AG04449 (cell line): ENCODE data around the gene ZNF644.
"Not testable (repeated sequence)": the region's sequence is repeated elsewhere in the genome, so short reads cannot be mapped to it uniquely, and the experiment has no call there.

ENCODE experiments used
- CTCF ChIA-PET: fragments of 350-600 bp; formaldehyde crosslinking; extraction: SDS; loops from one replicate; lab custom pipeline; 2021; ENCODE audit warnings: antibody characterized with exemption; lab: Yijun Ruan, JAX
- POLR2A ChIA-PET: fragments of 400-600, 350-600 bp; formaldehyde crosslinking; extraction: SDS; loops from one replicate; lab custom pipeline; 2020; ENCODE audit warnings: antibody characterized with exemption, inconsistent platforms; lab: Yijun Ruan, JAX
- DNase-seq: peaks from one replicate; pipeline ENCODE4 v3.0.0-alpha.2; 2010; ENCODE audit warnings: low read depth, low spot score
- H3K4me3 ChIP-seq: 2 replicates; pipeline ENCODE4 v1.5.1; 2011; ENCODE audit warnings: low read depth, mild to moderate bottlenecking, control low read depth, low read length
- TF ChIP-seq, protein P1 (sequence below): IDR thresholded peaks from one replicate; pipeline ENCODE4 v1.5.1; 2011; ENCODE audit warnings: mild to moderate bottlenecking, moderate library complexity, low read length, control low read depth, inconsistent platforms; ENCODE audit not compliant: insufficient read depth; ENCODE audit errors: missing control alignments

Gene ZNF644

DNA sequence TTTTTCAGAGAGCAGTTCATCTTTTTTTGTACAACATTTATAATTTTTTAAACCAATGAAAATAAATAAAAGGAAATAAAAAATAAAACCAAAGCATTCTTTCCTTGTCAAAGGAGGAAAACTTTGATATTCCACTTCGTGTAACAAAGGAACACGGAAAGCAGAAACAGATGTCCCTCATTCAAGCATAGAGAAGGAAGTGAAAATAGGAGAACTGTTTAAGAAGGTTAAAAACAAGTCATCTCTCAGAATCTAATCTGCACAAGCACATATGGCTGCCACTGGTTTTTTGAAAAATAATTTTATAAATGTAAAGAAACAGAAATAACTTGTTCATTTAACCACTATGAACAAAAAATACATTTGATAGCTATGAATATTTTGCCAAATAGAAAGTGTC is 35.9 kb upstream of the ZNF644 start:
- CTCF ChIA-PET, result no interaction called here
- H3K4me3 ChIP-seq, result no peak overlapping the region
- POLR2A ChIA-PET, result no interaction called here
- no peak for DNase-seq
- TF ChIP-seq, protein P1, sequence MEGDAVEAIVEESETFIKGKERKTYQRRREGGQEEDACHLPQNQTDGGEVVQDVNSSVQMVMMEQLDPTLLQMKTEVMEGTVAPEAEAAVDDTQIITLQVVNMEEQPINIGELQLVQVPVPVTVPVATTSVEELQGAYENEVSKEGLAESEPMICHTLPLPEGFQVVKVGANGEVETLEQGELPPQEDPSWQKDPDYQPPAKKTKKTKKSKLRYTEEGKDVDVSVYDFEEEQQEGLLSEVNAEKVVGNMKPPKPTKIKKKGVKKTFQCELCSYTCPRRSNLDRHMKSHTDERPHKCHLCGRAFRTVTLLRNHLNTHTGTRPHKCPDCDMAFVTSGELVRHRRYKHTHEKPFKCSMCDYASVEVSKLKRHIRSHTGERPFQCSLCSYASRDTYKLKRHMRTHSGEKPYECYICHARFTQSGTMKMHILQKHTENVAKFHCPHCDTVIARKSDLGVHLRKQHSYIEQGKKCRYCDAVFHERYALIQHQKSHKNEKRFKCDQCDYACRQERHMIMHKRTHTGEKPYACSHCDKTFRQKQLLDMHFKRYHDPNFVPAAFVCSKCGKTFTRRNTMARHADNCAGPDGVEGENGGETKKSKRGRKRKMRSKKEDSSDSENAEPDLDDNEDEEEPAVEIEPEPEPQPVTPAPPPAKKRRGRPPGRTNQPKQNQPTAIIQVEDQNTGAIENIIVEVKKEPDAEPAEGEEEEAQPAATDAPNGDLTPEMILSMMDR, result no peak

DNA sequence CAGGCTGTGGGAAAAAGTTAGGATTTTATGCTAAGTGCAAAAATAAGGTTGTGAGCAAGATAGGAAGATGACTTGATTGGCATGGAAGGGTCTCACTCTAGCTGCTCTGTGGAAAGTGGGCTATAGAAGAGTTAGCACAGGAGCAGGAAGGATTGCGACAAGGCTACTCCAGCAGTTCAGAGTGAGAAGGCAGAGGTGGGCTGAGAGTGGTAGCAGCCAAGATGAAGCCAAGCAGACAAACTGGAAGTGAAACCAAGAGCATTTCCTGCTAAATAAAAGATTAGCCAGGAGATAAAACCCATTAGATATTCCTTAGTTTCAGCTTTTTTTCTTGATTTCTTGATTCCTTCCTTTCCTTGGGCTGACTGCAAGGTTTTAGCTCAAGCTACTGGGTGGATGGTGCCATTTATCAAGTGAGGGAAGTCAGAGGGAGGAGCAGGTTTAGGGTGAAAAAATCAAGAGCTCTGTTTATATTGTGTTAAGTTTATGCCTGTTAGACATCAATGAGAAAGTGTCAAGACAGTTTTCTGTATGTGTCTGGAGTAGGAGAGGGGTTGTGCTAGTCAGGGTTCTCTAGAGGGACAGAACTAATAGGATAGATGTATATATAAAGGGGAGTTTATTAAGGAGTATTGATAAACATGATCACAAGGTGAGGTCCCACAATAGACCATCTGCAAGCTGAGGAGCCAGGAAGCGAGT is 33.1 kb upstream of the ZNF644 start:
- ChIA-PET POLR2A (no interaction called here), CTCF (interaction anchor here (1.1 kb wide), 1 partner anchor 203 kb away, joined by 3 read pairs; no protein-coding TSS in a partner anchor)
- no peak overlapping the region for H3K4me3 ChIP-seq
- TF ChIP-seq, protein P1, result no peak
- no peak for DNase-seq

- ChIA-PET CTCF (interaction anchor here (1.3 kb wide), 1 partner anchor 112 kb away, joined by 3 read pairs; no protein-coding TSS in a partner anchor), POLR2A (no interaction called here)
- no peak for DNase-seq
- TF ChIP-seq, protein P1, result no peak
- no peak overlapping the region for H3K4me3 ChIP-seq
These were observed 31.8 kb upstream of the ZNF644 start for GRCh38 chr1:91053630-91054029.

DNA sequence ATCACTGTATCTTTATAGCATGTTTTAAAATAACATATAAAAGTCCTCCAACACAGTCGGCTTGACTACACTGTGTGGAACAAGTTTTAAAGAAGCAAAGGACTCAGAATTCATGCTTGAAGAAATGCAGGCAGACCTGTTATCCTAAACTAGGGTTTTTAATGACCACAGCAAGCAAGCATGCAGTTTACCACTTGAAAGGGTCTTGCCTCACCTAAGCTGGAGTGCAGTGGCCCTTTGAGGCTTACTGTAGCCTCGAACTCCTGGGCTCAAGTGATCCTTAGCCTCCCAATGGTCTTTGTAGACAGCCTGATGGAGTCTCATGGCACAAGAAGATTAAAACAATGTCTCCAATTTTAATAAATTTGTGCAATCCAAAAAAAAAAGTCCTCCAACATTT is 27.7 kb upstream of the ZNF644 start:
- H3K4me3 ChIP-seq, DNase-seq, CTCF ChIA-PET, POLR2A ChIA-PET: not testable (repeated sequence)

DNA sequence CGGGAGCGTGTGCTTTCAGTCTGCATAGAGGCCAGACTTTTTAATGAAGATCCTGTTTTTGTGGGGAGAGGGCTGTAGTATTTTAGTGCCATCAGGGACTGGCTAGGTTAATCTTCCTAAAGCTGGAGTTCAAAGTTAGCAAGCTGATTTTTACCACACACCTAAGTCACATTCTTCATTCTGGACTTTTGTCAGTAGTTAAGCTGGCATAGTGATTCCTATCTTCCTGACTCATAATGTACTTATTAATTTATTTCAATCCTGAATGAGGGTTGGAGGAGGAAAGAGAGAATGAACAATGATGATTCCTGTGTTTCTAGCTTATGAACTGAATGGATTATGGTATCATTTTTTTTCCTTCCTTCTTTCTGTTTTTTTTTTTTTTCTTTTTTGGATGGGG is 24.9 kb upstream of the ZNF644 start:
- TF ChIP-seq, protein P1, result no peak
- DNase-seq, result no peak
- H3K4me3 ChIP-seq, result no peak overlapping the region
- POLR2A ChIA-PET, result no interaction called here
- CTCF ChIA-PET, result interaction anchor here (1.0 kb wide), 1 partner anchor 19 kb away, joined by 3 read pairs; no protein-coding TSS in a partner anchor

DNA sequence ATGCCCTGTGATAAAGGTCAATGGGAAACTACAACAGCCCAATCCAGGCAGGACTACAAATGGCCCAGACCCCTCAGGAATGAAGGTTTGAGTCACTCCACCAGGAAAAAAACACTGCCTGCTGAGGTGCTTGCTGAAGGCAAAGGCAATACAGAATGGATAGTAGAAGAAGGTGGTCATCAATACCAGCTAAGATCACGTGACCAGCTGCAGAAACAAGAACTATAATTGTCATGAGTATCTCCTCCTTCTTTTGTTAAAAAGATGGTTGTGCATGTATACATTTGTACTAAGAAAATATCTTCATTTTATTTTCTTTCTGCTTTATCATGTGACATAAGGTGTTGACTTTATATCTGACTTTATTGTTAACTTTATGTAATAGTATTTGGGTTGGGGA is 23.4 kb upstream of the ZNF644 start:
- no peak overlapping the region for H3K4me3 ChIP-seq
- POLR2A ChIA-PET, result no interaction called here
- no peak for DNase-seq
- CTCF ChIA-PET, result no interaction called here
- TF ChIP-seq, protein P1, result no peak

GRCh38 chr1:91044776-91045175 is 22.9 kb upstream of the ZNF644 start:
- POLR2A ChIA-PET, DNase-seq: not testable (repeated sequence)

GRCh38 chr1:91042372-91042771 is 20.5 kb upstream of the ZNF644 start:
- CTCF ChIA-PET, DNase-seq, POLR2A ChIA-PET: not testable (repeated sequence)

More at GRCh38 chr1:91044776-91045175, 22.9 kb upstream of the ZNF644 start:
- CTCF ChIA-PET, H3K4me3 ChIP-seq: not testable (repeated sequence)

More at GRCh38 chr1:91042372-91042771, 20.5 kb upstream of the ZNF644 start:
- not testable (repeated sequence) for H3K4me3 ChIP-seq
